Stimulated activated naive CD8-positive, alpha-beta T cell treated with anti-CD3 and anti-CD28 coated beads, Interleukin-15, Interleukin-2, amounts not matched to agents 100 ng/mL and 50 ng/mL, for 24 hours (primary cell): ENCODE data around the gene FRMD4A.
A peak's percentile ranks its signal among the peaks of the same experiment; 100 is the strongest.

Source experiments
- H3K27ac Mint-ChIP-seq: one replicate; pipeline ENCODE4 v1.8.0; 2021; ENCODE audit warnings: mild to moderate bottlenecking, mixed read lengths
- H3K27me3 Mint-ChIP-seq: one replicate; pipeline ENCODE4 v1.8.0; 2021; ENCODE audit warnings: mixed read lengths
- H3K36me3 Mint-ChIP-seq: one replicate; pipeline ENCODE4 v1.8.0; 2021; ENCODE audit warnings: low read depth, mixed read lengths
- H3K4me1 Mint-ChIP-seq: one replicate; pipeline ENCODE4 v1.8.0; 2021; ENCODE audit warnings: low read depth, mixed read lengths
- H3K4me3 Mint-ChIP-seq: one replicate; pipeline ENCODE4 v1.8.0; 2021; ENCODE audit warnings: mild to moderate bottlenecking, mixed read lengths
- H3K9me3 Mint-ChIP-seq: one replicate; pipeline ENCODE4 v1.8.0; 2021; ENCODE audit warnings: mixed read lengths

Gene FRMD4A

GRCh38 chr10:14025283-14026189, 305.2 kb downstream of the FRMD4A start:
- peaks cover 17% of the 10 kb centered on the region for H3K4me1 Mint-ChIP-seq
- H3K9me3 Mint-ChIP-seq = no peaks in the 10 kb centered on the region
- H3K36me3 Mint-ChIP-seq = no peaks in the 10 kb centered on the region
- H3K4me3 Mint-ChIP-seq = no peak overlapping the region
- no peak overlapping the region for H3K27ac Mint-ChIP-seq
- peaks cover 45% of the 10 kb centered on the region for H3K27me3 Mint-ChIP-seq

GRCh38 chr10:14024329-14025202, 306.2 kb downstream of the FRMD4A start:
- Mint-ChIP-seq H3K27me3 (peaks cover 45% of the 10 kb centered on the region), H3K9me3 (peaks cover 3% of the 10 kb centered on the region), H3K4me3 (no peak overlapping the region), H3K4me1 (peaks cover 17% of the 10 kb centered on the region), H3K36me3 (no peaks in the 10 kb centered on the region), H3K27ac (no peak overlapping the region)

- Mint-ChIP-seq H3K9me3 (peaks cover 7% of the 10 kb centered on the region), H3K27me3 (peaks cover 47% of the 10 kb centered on the region), H3K36me3 (peaks cover 3% of the 10 kb centered on the region), H3K27ac (no peak overlapping the region), H3K4me3 (no peak overlapping the region), H3K4me1 (peaks cover 17% of the 10 kb centered on the region)
Observed at GRCh38 chr10:14023673-14024328, 306.9 kb downstream of the FRMD4A start.

- Mint-ChIP-seq H3K27me3 (peaks cover 48% of the 10 kb centered on the region), H3K4me1 (peaks cover 17% of the 10 kb centered on the region), H3K9me3 (peaks cover 11% of the 10 kb centered on the region), H3K36me3 (peaks cover 4% of the 10 kb centered on the region), H3K4me3 (no peak overlapping the region), H3K27ac (no peak overlapping the region)
Observed at GRCh38 chr10:14022954-14023672, 307.6 kb downstream of the FRMD4A start.

- Mint-ChIP-seq H3K27ac (no peak overlapping the region), H3K4me1 (peaks cover 17% of the 10 kb centered on the region), H3K27me3 (peaks cover 43% of the 10 kb centered on the region), H3K9me3 (peaks cover 11% of the 10 kb centered on the region), H3K36me3 (peaks cover 4% of the 10 kb centered on the region), H3K4me3 (no peak overlapping the region)
Observed at GRCh38 chr10:14022052-14022451, 308.7 kb downstream of the FRMD4A start.

- no peak overlapping the region for H3K27ac Mint-ChIP-seq
- H3K9me3 Mint-ChIP-seq = peaks cover 11% of the 10 kb centered on the region
Observed at GRCh38 chr10:14020037-14020664, 310.6 kb downstream of the FRMD4A start.

GRCh38 chr10:14017467-14017866, 313.3 kb downstream of the FRMD4A start:
- Mint-ChIP-seq H3K4me3 (no peak overlapping the region), H3K4me1 (peaks cover 14% of the 10 kb centered on the region), H3K36me3 (peaks cover 4% of the 10 kb centered on the region), H3K27ac (no peak overlapping the region), H3K9me3 (peaks cover 11% of the 10 kb centered on the region), H3K27me3 (peaks cover 18% of the 10 kb centered on the region)

More at GRCh38 chr10:14020037-14020664, 310.6 kb downstream of the FRMD4A start:
- H3K4me3 Mint-ChIP-seq = no peak overlapping the region
- H3K4me1 Mint-ChIP-seq = peaks cover 27% of the 10 kb centered on the region
- H3K27me3 Mint-ChIP-seq = peaks cover 39% of the 10 kb centered on the region
- H3K36me3 Mint-ChIP-seq = peaks cover 4% of the 10 kb centered on the region

- H3K4me3 Mint-ChIP-seq = no peak overlapping the region
- H3K27me3 Mint-ChIP-seq = peaks cover 12% of the 10 kb centered on the region
- peaks cover 11% of the 10 kb centered on the region for H3K9me3 Mint-ChIP-seq
- H3K4me1 Mint-ChIP-seq = peaks cover 11% of the 10 kb centered on the region
- H3K27ac Mint-ChIP-seq = no peak overlapping the region
- H3K36me3 Mint-ChIP-seq = peaks cover 4% of the 10 kb centered on the region
Observed at GRCh38 chr10:14016931-14017333, 313.8 kb downstream of the FRMD4A start.

- Mint-ChIP-seq H3K4me1 (peaks cover 10% of the 10 kb centered on the region), H3K27me3 (peaks cover 11% of the 10 kb centered on the region), H3K9me3 (peaks cover 11% of the 10 kb centered on the region), H3K4me3 (no peak overlapping the region), H3K27ac (no peak overlapping the region), H3K36me3 (peaks cover 4% of the 10 kb centered on the region)
Observed at GRCh38 chr10:14016011-14016536, 314.6 kb downstream of the FRMD4A start.

- Mint-ChIP-seq H3K36me3 (peaks cover 4% of the 10 kb centered on the region), H3K4me3 (no peak overlapping the region), H3K9me3 (peaks cover 8% of the 10 kb centered on the region), H3K27me3 (peaks cover 7% of the 10 kb centered on the region), H3K27ac (no peak overlapping the region), H3K4me1 (peaks cover 26% of the 10 kb centered on the region)
Observed at GRCh38 chr10:14014423-14014822, 316.3 kb downstream of the FRMD4A start.

GRCh38 chr10:14010769-14011574, 319.8 kb downstream of the FRMD4A start:
- H3K4me3 Mint-ChIP-seq = no peak overlapping the region
- H3K27ac Mint-ChIP-seq = no peak overlapping the region
- H3K36me3 Mint-ChIP-seq = no peaks in the 10 kb centered on the region
- H3K4me1 Mint-ChIP-seq = peaks cover 40% of the 10 kb centered on the region
- peaks cover 5% of the 10 kb centered on the region for H3K27me3 Mint-ChIP-seq
- H3K9me3 Mint-ChIP-seq = no peaks in the 10 kb centered on the region

- Mint-ChIP-seq H3K27me3 (peaks cover 8% of the 10 kb centered on the region), H3K4me1 (peaks cover 38% of the 10 kb centered on the region), H3K36me3 (no peaks in the 10 kb centered on the region), H3K4me3 (peak overlapping the region; percentile 83), H3K9me3 (no peaks in the 10 kb centered on the region), H3K27ac (peak overlapping the region; percentile 92)
Observed at GRCh38 chr10:14010101-14010558, 320.6 kb downstream of the FRMD4A start.
